Activated CD8-positive, alpha-beta T cell treated with anti-CD3 and anti-CD28 coated beads, Interleukin-2, amount 10 ng/mL, durations not matched to agents 7 days and 5 days (primary cell): ENCODE measurements around the gene C11orf42. TPM values are rescaled to one million over a fixed set of nuclear protein-coding genes. Genes with fewer than 3 reads are reported as not detected.
"Not testable (repeated sequence)": the region's sequence is repeated elsewhere in the genome, so short reads cannot be mapped to it uniquely, and the experiment has no call there.

Source experiments
- ATAC-seq: fragments of 150-1000 bp; cut with Tn5 transposase; one replicate; pipeline ENCODE4 v1.10.0; 2021; ENCODE audit warnings: moderate library complexity
- CTCF ChIA-PET: fragments of 350-600 bp; sonication (Branson Sonifier 250); formaldehyde crosslinking; loops from one replicate; lab custom pipeline; 2021; ENCODE audit warnings: antibody characterized with exemption; lab: Charles Lee
- POLR2A ChIA-PET: fragments of 350-600 bp; sonication (Branson Sonifier 250); formaldehyde crosslinking; loops from one replicate; lab custom pipeline; 2021; ENCODE audit warnings: antibody characterized with exemption; lab: Charles Lee
- DNase-seq: peaks from one replicate; pipeline ENCODE4 v3.0.0-alpha.2; 2020
- H3K27ac Mint-ChIP-seq: one replicate; pipeline ENCODE4 v1.8.0; 2021; ENCODE audit warnings: mild to moderate bottlenecking, mixed read lengths
- H3K27me3 Mint-ChIP-seq: one replicate; pipeline ENCODE4 v1.8.0; 2021; ENCODE audit warnings: low read depth, mixed read lengths
- H3K36me3 Mint-ChIP-seq: one replicate; pipeline ENCODE4 v1.8.0; 2021; ENCODE audit warnings: low read depth, mixed read lengths
- H3K4me1 Mint-ChIP-seq: one replicate; pipeline ENCODE4 v1.8.0; 2021; ENCODE audit warnings: low read depth, mixed read lengths
- H3K4me3 Mint-ChIP-seq: one replicate; pipeline ENCODE4 v1.8.0; 2021; ENCODE audit warnings: mild to moderate bottlenecking, mixed read lengths
- H3K9me3 Mint-ChIP-seq: one replicate; pipeline ENCODE4 v1.8.0; 2022; ENCODE audit warnings: mixed read lengths; ENCODE audit not compliant: insufficient read depth
- total RNA-seq, 2 experiments: library from RNA; stranded (reverse); gene quantifications; one replicate each; pipeline ENCODE4 v1.2.3, GENCODE V29; 2021

The C11orf42 gene
- total RNA-seq, 2 experiments from 2014 or later: not detected

DNA sequence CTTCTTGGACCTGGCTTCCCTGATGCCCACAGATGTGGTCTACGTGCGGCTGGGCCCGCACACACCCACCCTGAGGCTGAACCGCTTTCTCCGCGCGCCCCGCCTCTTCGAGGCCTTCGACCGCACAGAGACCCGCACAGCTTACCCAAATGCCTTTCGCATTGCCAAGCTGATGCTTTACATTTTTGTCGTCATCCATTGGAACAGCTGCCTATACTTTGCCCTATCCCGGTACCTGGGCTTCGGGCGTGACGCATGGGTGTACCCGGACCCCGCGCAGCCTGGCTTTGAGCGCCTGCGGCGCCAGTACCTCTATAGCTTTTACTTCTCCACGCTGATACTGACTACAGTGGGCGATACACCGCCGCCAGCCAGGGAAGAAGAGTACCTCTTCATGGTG lies 34.8 kb downstream of the C11orf42 start:
- ATAC-seq: no peak
- ChIA-PET CTCF (no interaction called here), POLR2A (no interaction called here)
- no peak overlapping the region for H3K4me3 Mint-ChIP-seq
- no peaks in the 10 kb centered on the region for H3K9me3 Mint-ChIP-seq
- peaks cover 3% of the 10 kb centered on the region for H3K4me1 Mint-ChIP-seq
- no peak overlapping the region for H3K27ac Mint-ChIP-seq
- no peak for DNase-seq
- peaks cover 13% of the 10 kb centered on the region for H3K27me3 Mint-ChIP-seq
- no peaks in the 10 kb centered on the region for H3K36me3 Mint-ChIP-seq

GRCh38 chr11:6240781-6241180 lies 35.4 kb downstream of the C11orf42 start:
- Mint-ChIP-seq H3K27me3 (peaks cover 16% of the 10 kb centered on the region), H3K4me3 (no peak overlapping the region), H3K9me3 (no peaks in the 10 kb centered on the region), H3K4me1 (no peaks in the 10 kb centered on the region), H3K36me3 (no peaks in the 10 kb centered on the region), H3K27ac (no peak overlapping the region)
- POLR2A ChIA-PET: no interaction called here
- ATAC-seq (no peak), DNase-seq (no peak)
- CTCF ChIA-PET: no interaction called here

- H3K4me1 Mint-ChIP-seq: no peaks in the 10 kb centered on the region
- H3K36me3 Mint-ChIP-seq: no peaks in the 10 kb centered on the region
- ATAC-seq (no peak), DNase-seq (no peak)
- no peak overlapping the region for H3K27ac Mint-ChIP-seq
- H3K4me3 Mint-ChIP-seq: no peak overlapping the region
- ChIA-PET CTCF (no interaction called here), POLR2A (no interaction called here)
- H3K27me3 Mint-ChIP-seq: peaks cover 16% of the 10 kb centered on the region
- no peaks in the 10 kb centered on the region for H3K9me3 Mint-ChIP-seq
These were observed 36.0 kb downstream of the C11orf42 start for GRCh38 chr11:6241316-6241715.

DNA sequence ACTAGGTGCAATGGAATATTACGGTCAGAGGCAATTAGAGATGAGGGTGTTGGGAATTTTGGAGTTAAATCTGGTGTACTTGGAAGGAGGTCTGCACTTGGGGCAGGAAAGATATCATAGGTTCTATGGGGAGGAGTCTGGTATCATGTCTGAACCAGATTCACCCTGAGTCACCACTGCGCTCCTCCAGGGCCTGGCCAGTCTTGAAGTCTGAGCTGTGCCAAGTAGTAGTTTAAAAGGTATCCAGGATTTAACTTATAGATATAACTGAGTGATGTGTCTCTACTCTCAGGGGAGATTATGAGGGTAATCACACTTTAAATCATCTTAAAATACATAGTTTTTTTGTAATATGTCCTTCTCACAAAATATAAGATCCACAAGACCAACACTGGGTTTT lies 40.2 kb downstream of the C11orf42 start:
- no peak for ATAC-seq
- H3K27me3 Mint-ChIP-seq: peaks cover 20% of the 10 kb centered on the region
- ChIA-PET POLR2A (no interaction called here), CTCF (no interaction called here)
- no peaks in the 10 kb centered on the region for H3K9me3 Mint-ChIP-seq
- no peak for DNase-seq
- no peak overlapping the region for H3K27ac Mint-ChIP-seq
- H3K36me3 Mint-ChIP-seq: no peaks in the 10 kb centered on the region
- H3K4me1 Mint-ChIP-seq: no peaks in the 10 kb centered on the region
- H3K4me3 Mint-ChIP-seq: no peak overlapping the region

GRCh38 chr11:6248248-6248647 lies 42.9 kb downstream of the C11orf42 start:
- ATAC-seq (no peak), DNase-seq (no peak)
- H3K27me3 Mint-ChIP-seq: peaks cover 16% of the 10 kb centered on the region
- H3K36me3 Mint-ChIP-seq: no peaks in the 10 kb centered on the region
- no peak overlapping the region for H3K27ac Mint-ChIP-seq
- H3K9me3 Mint-ChIP-seq: no peaks in the 10 kb centered on the region
- H3K4me3 Mint-ChIP-seq: no peak overlapping the region
- CTCF ChIA-PET: interaction anchor here (0.9 kb wide), 1 partner anchor 27 kb away, joined by 3 read pairs; no protein-coding TSS in a partner anchor
- H3K4me1 Mint-ChIP-seq: no peaks in the 10 kb centered on the region
- POLR2A ChIA-PET: no interaction called here

- DNase-seq, H3K27me3 Mint-ChIP-seq, H3K9me3 Mint-ChIP-seq, H3K4me1 Mint-ChIP-seq, H3K27ac Mint-ChIP-seq, ATAC-seq, H3K4me3 Mint-ChIP-seq, POLR2A ChIA-PET, H3K36me3 Mint-ChIP-seq: not testable (repeated sequence)
- CTCF ChIA-PET: interaction anchor here (0.9 to 5.2 kb wide), 3 partner anchors 28 to 114 kb away, joined by 3 to 32 read pairs (median 8); no protein-coding TSS in a partner anchor
These were observed 43.5 kb downstream of the C11orf42 start for GRCh38 chr11:6248897-6249296.

GRCh38 chr11:6249770-6250555 lies 44.6 kb downstream of the C11orf42 start:
- Mint-ChIP-seq H3K27me3 (peaks cover 7% of the 10 kb centered on the region), H3K36me3 (no peaks in the 10 kb centered on the region), H3K4me3 (no peak overlapping the region), H3K9me3 (no peaks in the 10 kb centered on the region), H3K27ac (no peak overlapping the region), H3K4me1 (no peaks in the 10 kb centered on the region)
- ChIA-PET CTCF (interaction anchor here (0.8 to 5.2 kb wide), 10 partner anchors 11 to 208 kb away, joined by 3 to 32 read pairs (median 8); partner anchors contain the start of gene CNGA4), POLR2A (no interaction called here)
- no peak for ATAC-seq
- DNase-seq: no peak

DNA sequence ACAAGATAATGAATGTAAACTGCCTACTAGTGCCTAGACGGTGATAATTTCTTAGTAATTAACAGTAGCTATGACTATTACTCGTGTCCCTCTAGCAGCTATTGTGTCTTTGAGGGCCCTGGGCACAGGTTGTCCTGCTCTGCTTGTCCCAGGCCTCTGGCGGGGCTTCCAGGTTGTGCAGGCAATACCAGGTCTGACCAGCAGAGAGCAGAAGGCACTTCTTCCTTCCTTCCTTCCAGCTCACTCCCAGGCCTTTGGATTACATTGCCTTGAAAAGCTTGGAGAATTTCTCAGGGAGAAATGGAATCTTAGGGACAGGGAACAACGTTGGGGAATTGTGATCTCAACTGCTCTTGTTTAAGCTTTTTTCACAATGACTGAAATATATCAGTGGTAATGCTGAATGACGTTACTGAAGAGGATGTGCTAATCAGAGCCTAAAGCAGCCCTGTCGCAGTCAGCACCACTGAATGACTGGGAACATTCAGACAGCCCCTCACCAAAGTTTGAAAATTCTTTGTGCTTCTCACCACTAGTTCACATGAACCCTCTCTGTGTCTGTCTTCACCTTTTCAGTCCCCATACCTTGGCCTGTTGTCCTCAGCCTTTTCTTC lies 45.9 kb downstream of the C11orf42 start:
- Mint-ChIP-seq H3K36me3 (no peaks in the 10 kb centered on the region), H3K4me1 (no peaks in the 10 kb centered on the region), H3K27ac (no peak overlapping the region), H3K4me3 (no peak overlapping the region), H3K9me3 (no peaks in the 10 kb centered on the region), H3K27me3 (peaks cover 4% of the 10 kb centered on the region)
- ATAC-seq: peak; percentile 77
- POLR2A ChIA-PET: no interaction called here
- peak; percentile 68 for DNase-seq
- CTCF ChIA-PET: interaction anchor here (0.7 to 5.2 kb wide), 26 partner anchors 9 to 228 kb away, joined by 3 to 32 read pairs (median 4); partner anchors contain the start of genes CNGA4 and FHIP1B

- H3K4me1 Mint-ChIP-seq: no peaks in the 10 kb centered on the region
- ATAC-seq (no peak), DNase-seq (no peak)
- no peaks in the 10 kb centered on the region for H3K9me3 Mint-ChIP-seq
- ChIA-PET CTCF (interaction anchor here (1.0 to 5.2 kb wide), 13 partner anchors 9 to 192 kb away, joined by 3 to 32 read pairs (median 13); partner anchors contain the start of genes CNGA4 and FHIP1B), POLR2A (no interaction called here)
- H3K27me3 Mint-ChIP-seq: peaks cover 4% of the 10 kb centered on the region
- H3K36me3 Mint-ChIP-seq: no peaks in the 10 kb centered on the region
- no peak overlapping the region for H3K4me3 Mint-ChIP-seq
- no peak overlapping the region for H3K27ac Mint-ChIP-seq
These were observed 46.7 kb downstream of the C11orf42 start for GRCh38 chr11:6251990-6252473.

- ATAC-seq (no peak), DNase-seq (no peak)
- Mint-ChIP-seq H3K4me3 (no peak overlapping the region), H3K36me3 (no peaks in the 10 kb centered on the region), H3K27me3 (peaks cover 4% of the 10 kb centered on the region), H3K9me3 (no peaks in the 10 kb centered on the region), H3K4me1 (no peaks in the 10 kb centered on the region), H3K27ac (no peak overlapping the region)
- CTCF ChIA-PET: interaction anchor here (2.7 to 5.2 kb wide), 4 partner anchors 65 to 109 kb away, joined by 16 to 32 read pairs (median 20); no protein-coding TSS in a partner anchor
- POLR2A ChIA-PET: no interaction called here
These were observed 47.8 kb downstream of the C11orf42 start for GRCh38 chr11:6253197-6253596.

DNA sequence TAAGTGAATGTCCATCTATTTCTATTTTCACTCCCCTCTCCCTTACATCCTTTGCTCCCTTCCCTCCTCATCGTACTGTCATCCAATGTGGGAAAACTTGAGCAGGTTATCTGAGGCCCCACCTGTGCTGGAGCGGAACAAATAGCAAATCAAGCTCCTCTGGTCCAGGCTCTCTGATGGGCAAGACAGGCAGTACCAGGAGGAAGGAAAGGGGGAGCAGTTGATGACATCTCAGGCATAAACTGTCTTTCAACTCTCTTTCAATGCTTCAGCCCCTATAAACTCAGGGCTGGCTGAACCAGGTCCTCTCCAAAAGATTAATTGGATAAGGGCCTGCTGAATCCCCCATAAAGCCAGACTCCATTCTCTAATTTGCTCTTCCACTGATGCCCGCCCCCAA lies 52.8 kb downstream of the C11orf42 start:
- Mint-ChIP-seq H3K27me3 (no peaks in the 10 kb centered on the region), H3K9me3 (no peaks in the 10 kb centered on the region), H3K36me3 (no peaks in the 10 kb centered on the region), H3K27ac (no peak overlapping the region), H3K4me3 (no peak overlapping the region), H3K4me1 (peaks cover 3% of the 10 kb centered on the region)
- ChIA-PET CTCF (interaction anchor here (1.0 kb wide), 1 partner anchor 105 kb away, joined by 3 read pairs; no protein-coding TSS in a partner anchor), POLR2A (no interaction called here)
- DNase-seq (no peak), ATAC-seq (no peak)
